DND-41 (cell line): ENCODE results near the gene ALDH1L1.

Source experiments
- CTCF ChIP-seq: IDR thresholded peaks from 2 replicates; pipeline ENCODE4 v1.5.1; 2012; ENCODE audit warnings: borderline replicate concordance, low read length, moderate library complexity, mild to moderate bottlenecking; ENCODE audit not compliant: poor library complexity, severe bottlenecking; ENCODE audit errors: extremely low read depth
- EZH2 ChIP-seq: IDR thresholded peaks from 3 replicates; pipeline ENCODE4 v1.6.1; 2012; ENCODE audit warnings: borderline replicate concordance, low read depth, mild to moderate bottlenecking, moderate library complexity, low read length, inconsistent platforms; ENCODE audit not compliant: severe bottlenecking

GRCh38 chr3:126104742-126105605 lies 75.4 kb downstream of the ALDH1L1 start:
- TF ChIP-seq EZH2: no peak
- TF ChIP-seq CTCF: no peak
